Trophoblast cell (in vitro differentiated cells and primary cell): ENCODE results near the gene OGDH.
"Not testable (repeated sequence)": the region's sequence is repeated elsewhere in the genome, so short reads cannot be mapped to it uniquely, and the experiment has no call there.

Source experiments
- DNase-seq, 2 donors: peaks; one replicate each; pipeline ENCODE4 v3.0.0-alpha.2; 2016
- H2AFZ ChIP-seq: 2 replicates; pipeline ENCODE4 v1.6.1; 2013; ENCODE audit warnings: low read length, moderate library complexity, mild to moderate bottlenecking; ENCODE audit not compliant: insufficient read depth, poor library complexity
- H2AK5ac ChIP-seq: 2 replicates; pipeline ENCODE4 v1.6.1; 2013; ENCODE audit warnings: mild to moderate bottlenecking, low read length
- H2BK120ac ChIP-seq: 2 replicates; pipeline ENCODE4 v1.6.1; 2013; ENCODE audit warnings: low read length, mild to moderate bottlenecking, moderate library complexity; ENCODE audit not compliant: insufficient read depth, poor library complexity
- H2BK12ac ChIP-seq: 2 replicates; pipeline ENCODE4 v1.6.1; 2013; ENCODE audit warnings: mild to moderate bottlenecking, low read length, moderate library complexity
- H2BK5ac ChIP-seq: 2 replicates; pipeline ENCODE4 v1.6.1; 2013; ENCODE audit warnings: low read length, low read depth, moderate library complexity, mild to moderate bottlenecking; ENCODE audit not compliant: poor library complexity
- H3K14ac ChIP-seq: 2 replicates; pipeline ENCODE4 v1.6.1; 2013; ENCODE audit warnings: mild to moderate bottlenecking, low read length
- H3K18ac ChIP-seq: 2 replicates; pipeline ENCODE4 v1.6.1; 2013; ENCODE audit warnings: mild to moderate bottlenecking, low read length
- H3K23ac ChIP-seq: 2 replicates; pipeline ENCODE4 v1.6.1; 2013; ENCODE audit warnings: low read length
- H3K27ac ChIP-seq: 2 replicates; pipeline ENCODE4 v1.5.1; 2013; ENCODE audit warnings: low read depth, mild to moderate bottlenecking, inconsistent platforms, low read length, moderate library complexity
- H3K27me3 ChIP-seq: 2 replicates; pipeline ENCODE4 v1.6.1; 2013; ENCODE audit warnings: inconsistent platforms, mild to moderate bottlenecking, low read length, moderate library complexity; ENCODE audit not compliant: insufficient read depth
- H3K36me3 ChIP-seq, 2 experiments: 1 replicate in 1 of 2; 2 replicates in 1 of 2; pipeline ENCODE4 v1.6.1; 2013; ENCODE audit warnings: low read length in 2 of 2, mild to moderate bottlenecking in 2 of 2, moderate library complexity in 1 of 2; ENCODE audit not compliant: insufficient read depth in 2 of 2, control insufficient read depth in 1 of 2
- H3K4ac ChIP-seq: 2 replicates; pipeline ENCODE4 v1.6.1; 2013; ENCODE audit warnings: low read depth, mild to moderate bottlenecking, low read length, moderate library complexity
- H3K4me1 ChIP-seq, 2 experiments: 1 replicate in 1 of 2; 2 replicates in 1 of 2; pipeline ENCODE4 v1.6.1; 2013; ENCODE audit warnings: low read length in 2 of 2, mild to moderate bottlenecking in 2 of 2, moderate library complexity in 1 of 2; ENCODE audit not compliant: insufficient read depth in 2 of 2, control insufficient read depth in 1 of 2
- H3K4me2 ChIP-seq: 2 replicates; pipeline ENCODE4 v1.6.1; 2013; ENCODE audit warnings: inconsistent platforms, mild to moderate bottlenecking, low read length, moderate library complexity
- H3K4me3 ChIP-seq: 2 replicates; pipeline ENCODE4 v1.5.1; 2013; ENCODE audit warnings: mild to moderate bottlenecking, low read depth, low read length, inconsistent platforms
- H3K79me1 ChIP-seq: one replicate; pipeline ENCODE4 v1.6.1; 2013; ENCODE audit warnings: low read length
- H3K79me2 ChIP-seq: 2 replicates; pipeline ENCODE4 v1.6.1; 2013; ENCODE audit warnings: low read length, mild to moderate bottlenecking; ENCODE audit not compliant: control insufficient read depth, insufficient read depth, poor library complexity
- H3K9ac ChIP-seq: 2 replicates; pipeline ENCODE4 v1.6.1; 2013; ENCODE audit warnings: mild to moderate bottlenecking, low read length
- H3K9me3 ChIP-seq: 2 replicates; pipeline ENCODE4 v1.6.1; 2013; ENCODE audit warnings: low read depth, mild to moderate bottlenecking, control low read depth, inconsistent platforms, low read length; ENCODE audit not compliant: insufficient read depth
- H4K12ac ChIP-seq: 2 replicates; pipeline ENCODE4 v1.6.1; 2013; ENCODE audit warnings: low read depth, mild to moderate bottlenecking, low read length, moderate library complexity
- H4K8ac ChIP-seq: 2 replicates; pipeline ENCODE4 v1.6.1; 2013; ENCODE audit warnings: low read depth, mild to moderate bottlenecking, low read length, moderate library complexity
- H4K91ac ChIP-seq: one replicate; pipeline ENCODE4 v1.6.1; 2013; ENCODE audit warnings: low read depth, mild to moderate bottlenecking, low read length, moderate library complexity
- WGBS: extraction: QIAGEN DNeasy Blood & Tissue Kit; methylation state at CpG from one replicate; pipeline ENCODE4 v1.1.7; 2013; ENCODE audit warnings: missing lambda C conversion rate; ENCODE audit not compliant: insufficient read length, insufficient coverage; ENCODE audit errors: extremely low coverage; 5-methylcytosine and 5-hydroxymethylcytosine counted together

OGDH gene

GRCh38 chr7:44595934-44596635 lies 10.3 kb upstream of the OGDH start:
- H3K14ac ChIP-seq: no peak overlapping the region
- no peak for DNase-seq
- no peak overlapping the region for H3K4me2 ChIP-seq
- no CpG with 5 or more reads among the region's 5 CpGs for WGBS
- H2BK12ac ChIP-seq: no peak overlapping the region
- H3K4me3 ChIP-seq: no peak overlapping the region
- no peaks in the 10 kb centered on the region for H3K4me1 ChIP-seq
- no peak overlapping the region for H3K9ac ChIP-seq
- H3K27ac ChIP-seq: no peak overlapping the region
- no peaks in the 10 kb centered on the region for H3K36me3 ChIP-seq
- H4K12ac ChIP-seq: no peak overlapping the region
- no peak overlapping the region for H3K18ac ChIP-seq
- no peak overlapping the region for H4K8ac ChIP-seq
- no peak overlapping the region for H2AK5ac ChIP-seq
- no peak overlapping the region for H2AFZ ChIP-seq
- H2BK5ac ChIP-seq: no peak overlapping the region
- no peak overlapping the region for H3K23ac ChIP-seq
- no peak overlapping the region for H4K91ac ChIP-seq
- H2BK120ac ChIP-seq: no peak overlapping the region
- H3K79me1 ChIP-seq: no peaks in the 10 kb centered on the region
- no peaks in the 10 kb centered on the region for H3K27me3 ChIP-seq
- H3K79me2 ChIP-seq: no peaks in the 10 kb centered on the region
- no peaks in the 10 kb centered on the region for H3K9me3 ChIP-seq
- no peak overlapping the region for H3K4ac ChIP-seq

GRCh38 chr7:44597181-44597580 lies 9.2 kb upstream of the OGDH start:
- WGBS: no CpG with 5 or more reads among the region's 8 CpGs
- not testable (repeated sequence) for H4K12ac ChIP-seq, H3K4me1 ChIP-seq, H3K79me2 ChIP-seq, H3K4ac ChIP-seq, H3K79me1 ChIP-seq, H4K8ac ChIP-seq, H3K18ac ChIP-seq, H4K91ac ChIP-seq, H3K4me2 ChIP-seq, H3K23ac ChIP-seq, H3K27me3 ChIP-seq, H2BK5ac ChIP-seq, H2AFZ ChIP-seq, H3K36me3 ChIP-seq, H2BK12ac ChIP-seq, H3K4me3 ChIP-seq, DNase-seq, H2AK5ac ChIP-seq, H3K27ac ChIP-seq, H3K14ac ChIP-seq, H3K9ac ChIP-seq, H3K9me3 ChIP-seq, H2BK120ac ChIP-seq

- H3K79me1 ChIP-seq: no peaks in the 10 kb centered on the region
- no peak overlapping the region for H3K14ac ChIP-seq
- no CpG with 5 or more reads among the region's 3 CpGs for WGBS
- H3K18ac ChIP-seq: no peak overlapping the region
- no peak overlapping the region for H3K9ac ChIP-seq
- no peak overlapping the region for H3K4me2 ChIP-seq
- DNase-seq: no peak
- H3K79me2 ChIP-seq: no peaks in the 10 kb centered on the region
- H4K12ac ChIP-seq: no peak overlapping the region
- no peak overlapping the region for H4K91ac ChIP-seq
- H3K27ac ChIP-seq: no peak overlapping the region
- H3K4me3 ChIP-seq: no peak overlapping the region
- no peaks in the 10 kb centered on the region for H3K27me3 ChIP-seq
- H3K36me3 ChIP-seq: no peaks in the 10 kb centered on the region
- no peak overlapping the region for H2BK5ac ChIP-seq
- H3K4me1 ChIP-seq: no peaks in the 10 kb centered on the region
- no peak overlapping the region for H2AK5ac ChIP-seq
- no peaks in the 10 kb centered on the region for H3K9me3 ChIP-seq
- no peak overlapping the region for H2BK120ac ChIP-seq
- H2AFZ ChIP-seq: no peak overlapping the region
- H4K8ac ChIP-seq: no peak overlapping the region
- no peak overlapping the region for H3K23ac ChIP-seq
- no peak overlapping the region for H3K4ac ChIP-seq
- H2BK12ac ChIP-seq: no peak overlapping the region
These were observed 7.2 kb upstream of the OGDH start for GRCh38 chr7:44599222-44599621.

DNA sequence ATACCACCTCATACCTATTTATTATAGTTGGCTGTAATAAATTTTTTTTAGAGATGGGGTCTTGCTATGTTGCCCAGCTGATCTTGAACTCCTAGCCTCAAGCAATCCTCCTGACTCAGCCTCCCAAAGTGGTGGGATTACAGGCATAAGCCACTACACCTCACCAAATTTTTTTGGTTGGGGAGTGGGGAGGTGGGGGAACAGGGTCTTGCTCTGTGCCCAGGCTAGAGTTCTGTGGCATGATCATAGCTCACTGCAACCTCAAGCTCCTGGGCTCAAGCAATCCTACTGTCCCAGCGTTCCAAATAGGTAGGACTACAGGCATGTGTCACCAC lies 3.9 kb upstream of the OGDH start:
- no peak overlapping the region for H3K4ac ChIP-seq
- no peaks in the 10 kb centered on the region for H3K36me3 ChIP-seq
- no peak overlapping the region for H3K9ac ChIP-seq
- H3K79me2 ChIP-seq: peaks cover 7% of the 10 kb centered on the region
- peaks cover 4% of the 10 kb centered on the region for H3K79me1 ChIP-seq
- no peak overlapping the region for H3K27ac ChIP-seq
- H3K4me1 ChIP-seq: peaks cover 3% of the 10 kb centered on the region in 2 experiments
- H3K9me3 ChIP-seq: no peaks in the 10 kb centered on the region
- H3K23ac ChIP-seq: no peak overlapping the region
- no peak overlapping the region for H3K18ac ChIP-seq
- H4K8ac ChIP-seq: no peak overlapping the region
- no peak overlapping the region for H3K4me3 ChIP-seq
- no CpG with 5 or more reads among the region's 1 CpG for WGBS
- no peak overlapping the region for H3K4me2 ChIP-seq
- no peak overlapping the region for H2BK5ac ChIP-seq
- no peak overlapping the region for H2BK120ac ChIP-seq
- H4K12ac ChIP-seq: no peak overlapping the region
- H2BK12ac ChIP-seq: no peak overlapping the region
- DNase-seq: no peak
- no peak overlapping the region for H3K14ac ChIP-seq
- no peak overlapping the region for H2AFZ ChIP-seq
- H4K91ac ChIP-seq: no peak overlapping the region
- H3K27me3 ChIP-seq: no peaks in the 10 kb centered on the region
- H2AK5ac ChIP-seq: no peak overlapping the region
